ENCODE results near the gene CNTN4. TPM values are rescaled to one million over a fixed set of nuclear protein-coding genes. Genes with fewer than 3 reads are reported as not detected.

The CNTN4 gene
- total and polyA plus RNA-seq, 8 donors, result 2.5 to 10.8 (median 5.1) TPM

- DNase-seq, result no peak
- no peaks in the 10 kb centered on the region for H3K36me3 ChIP-seq
- FAIRE-seq, result no peak
- intact Hi-C loops (cut with DNase I), result no loop called here
- no peak overlapping the region for H3K27ac ChIP-seq
- no peak overlapping the region for H3K4me3 ChIP-seq
- H3K4me1 ChIP-seq, result no peaks in the 10 kb centered on the region
- no peaks in the 10 kb centered on the region for H3K27me3 ChIP-seq
- no peaks in the 10 kb centered on the region for H3K9me3 ChIP-seq
- ATAC-seq, result no peak
- TF ChIP-seq CTCF (IDR thresholded peaks at IDR 0.05), result no peak
- WGBS, 2 donors, result 77 to 81% methylated on average over 3 of the region's 3 CpGs
Observed at GRCh38 chr3:2614578-2614977, 515.9 kb downstream of the CNTN4 start.

- FAIRE-seq (no peak), ATAC-seq (no peak), DNase-seq (no peak)
- Histone ChIP-seq H3K4me1 (no peaks in the 10 kb centered on the region), H3K9me3 (no peaks in the 10 kb centered on the region), H3K36me3 (no peaks in the 10 kb centered on the region), H3K27me3 (no peaks in the 10 kb centered on the region), H3K4me3 (no peak overlapping the region), H3K27ac (no peak overlapping the region)
- intact Hi-C loops (cut with DNase I), result no loop called here
- TF ChIP-seq CTCF (IDR thresholded peaks at IDR 0.05), result no peak
Observed at GRCh38 chr3:2615080-2615479, 516.4 kb downstream of the CNTN4 start.

GRCh38 chr3:2623436-2623835 is 524.8 kb downstream of the CNTN4 start:
- Histone ChIP-seq H3K4me3 (no peak overlapping the region), H3K27me3 (no peaks in the 10 kb centered on the region), H3K27ac (peak overlapping the region in 1 of 4 donors; percentile 7), H3K4me1 (peaks cover 0 to 3% (median 0%) of the 10 kb centered on the region in 3 donors), H3K36me3 (no peaks in the 10 kb centered on the region), H3K9me3 (no peaks in the 10 kb centered on the region)
- DNase-seq (no peak), ATAC-seq (peak in 3 of 4 donors; percentile 40 to 62 (median 48)), FAIRE-seq (no peak)
- no peak for TF ChIP-seq CTCF (IDR thresholded peaks at IDR 0.05)
- intact Hi-C loops (cut with DNase I), result no loop called here
- WGBS, 2 donors, result 5 to 6% methylated on average over 1 of the region's 1 CpG

GRCh38 chr3:2628117-2628516 is 529.5 kb downstream of the CNTN4 start:
- FAIRE-seq, result no peak

More at GRCh38 chr3:2628117-2628516, 529.5 kb downstream of the CNTN4 start:
- Histone ChIP-seq H3K27me3 (no peaks in the 10 kb centered on the region), H3K4me3 (no peak overlapping the region), H3K4me1 (peaks cover 0 to 3% (median 0%) of the 10 kb centered on the region in 3 donors), H3K27ac (peak overlapping the region in 1 of 4 donors; percentile 17), H3K9me3 (no peaks in the 10 kb centered on the region), H3K36me3 (no peaks in the 10 kb centered on the region)
- ATAC-seq (peak in 2 of 4 donors; percentile 48 to 49), DNase-seq (peak in 1 of 6 donors; percentile 9)
- no peak for TF ChIP-seq CTCF (IDR thresholded peaks at IDR 0.05)
- 36 to 37% methylated on average over 6 of the region's 6 CpGs for WGBS, 2 donors
- intact Hi-C loops (cut with DNase I), result no loop called here
